HL-60 (cell line): ENCODE measurements around the gene PRODH2.

Experiments used
- DNase-seq, 2 experiments: peaks; one replicate each; pipeline ENCODE4 v3.0.0-alpha.2; 2010 to 2020; ENCODE audit warnings: low read depth in 1 of 2, low spot score in 1 of 2
- H3K27ac ChIP-seq: fragments of 250-450 bp; sonication (Bioruptor Pico); replicated peaks from 2 replicates; pipeline ENCODE4 v1.5.1; 2020; ENCODE audit warnings: mild to moderate bottlenecking, moderate library complexity
- H3K27me3 ChIP-seq: fragments of 250-450 bp; sonication (Bioruptor Pico); 2 replicates; pipeline ENCODE4 v1.5.1; 2021; ENCODE audit warnings: mild to moderate bottlenecking, moderate library complexity; ENCODE audit not compliant: insufficient read depth, poor library complexity, severe bottlenecking
- H3K4me3 ChIP-seq: replicated peaks from 2 replicates; pipeline ENCODE4 v1.5.1; 2011; ENCODE audit warnings: mild to moderate bottlenecking, control low read depth, low read length; ENCODE audit not compliant: insufficient read depth
- CTCF ChIP-seq: IDR thresholded peaks from one replicate; pipeline ENCODE4 v1.5.1; 2011; ENCODE audit warnings: low read length, control low read depth, inconsistent platforms; ENCODE audit not compliant: insufficient read depth
- GABPA ChIP-seq: IDR thresholded peaks from 2 replicates; pipeline ENCODE4 v1.6.1; 2012; ENCODE audit warnings: low read depth
- POLR2AphosphoS5 ChIP-seq: IDR thresholded peaks from 2 replicates; pipeline ENCODE4 v1.6.1; 2012; ENCODE audit warnings: low read depth
- REST ChIP-seq: IDR thresholded peaks from 2 replicates; pipeline ENCODE4 v1.6.1; 2012; ENCODE audit warnings: low read depth; ENCODE audit not compliant: insufficient replicate concordance
- SPI1 ChIP-seq: IDR thresholded peaks from 2 replicates; pipeline ENCODE4 v1.6.1; 2012; ENCODE audit warnings: low read depth, mild to moderate bottlenecking, borderline replicate concordance
- long read RNA-seq: library from polyadenylated mRNA; unstranded; transcript quantifications from one replicate; pipeline ENCODE4 v2.0.0, GENCODE V29; 2020

Gene PRODH2
- long read RNA-seq = 0 reads

- Histone ChIP-seq H3K27me3 (no peaks in the 10 kb centered on the region), H3K4me3 (no peak within 1 kb of the TSS), H3K27ac (no peak within 1 kb of the TSS)
- no peak for DNase-seq
- TF ChIP-seq CTCF = no peak
- TF ChIP-seq REST = no peak
- no peak for TF ChIP-seq GABPA
- TF ChIP-seq SPI1 = no peak
- TF ChIP-seq POLR2AphosphoS5 = no peak
Observed at GRCh38 chr19:35812220-35813042, at the start of gene PRODH2. Gene PRODH2 (minus strand): TSS chr19:35812845. CDS start chr19:35812805, 40 bp downstream.

- H3K27ac ChIP-seq = no peak overlapping the region
- TF ChIP-seq CTCF = no peak
- no peak for TF ChIP-seq SPI1
- TF ChIP-seq GABPA = no peak
- no peak for TF ChIP-seq POLR2AphosphoS5
- no peak for TF ChIP-seq REST
- DNase-seq = no peak
- H3K27me3 ChIP-seq = peaks cover 42% of the 10 kb centered on the region
- H3K4me3 ChIP-seq = no peak overlapping the region
Observed at GRCh38 chr19:35861640-35862160, 49.1 kb upstream of the PRODH2 start.

- Histone ChIP-seq H3K4me3 (no peak overlapping the region), H3K27me3 (peaks cover 44% of the 10 kb centered on the region)
- DNase-seq = no peak
Observed at GRCh38 chr19:35860818-35861639, 48.4 kb upstream of the PRODH2 start.

More at GRCh38 chr19:35860818-35861639, 48.4 kb upstream of the PRODH2 start:
- no peak overlapping the region for H3K27ac ChIP-seq
- no peak for TF ChIP-seq SPI1
- no peak for TF ChIP-seq CTCF
- TF ChIP-seq REST = no peak
- TF ChIP-seq POLR2AphosphoS5 = no peak
- TF ChIP-seq GABPA = no peak
